NB4 (cell line): ENCODE results near the gene CABP4.
"Not testable (repeated sequence)": the region's sequence is repeated elsewhere in the genome, so short reads cannot be mapped to it uniquely, and the experiment has no call there.

Experiments used
- POLR2A ChIP-seq: IDR thresholded peaks from 2 replicates; pipeline ENCODE4 v1.6.1; 2011; ENCODE audit warnings: mild to moderate bottlenecking; ENCODE audit not compliant: insufficient read length; ENCODE audit errors: extremely low read depth
- TF ChIP-seq, protein P1 (sequence below): IDR thresholded peaks from one replicate; pipeline ENCODE4 v1.5.1; 2012; ENCODE audit warnings: low read depth, low read length

DNA sequence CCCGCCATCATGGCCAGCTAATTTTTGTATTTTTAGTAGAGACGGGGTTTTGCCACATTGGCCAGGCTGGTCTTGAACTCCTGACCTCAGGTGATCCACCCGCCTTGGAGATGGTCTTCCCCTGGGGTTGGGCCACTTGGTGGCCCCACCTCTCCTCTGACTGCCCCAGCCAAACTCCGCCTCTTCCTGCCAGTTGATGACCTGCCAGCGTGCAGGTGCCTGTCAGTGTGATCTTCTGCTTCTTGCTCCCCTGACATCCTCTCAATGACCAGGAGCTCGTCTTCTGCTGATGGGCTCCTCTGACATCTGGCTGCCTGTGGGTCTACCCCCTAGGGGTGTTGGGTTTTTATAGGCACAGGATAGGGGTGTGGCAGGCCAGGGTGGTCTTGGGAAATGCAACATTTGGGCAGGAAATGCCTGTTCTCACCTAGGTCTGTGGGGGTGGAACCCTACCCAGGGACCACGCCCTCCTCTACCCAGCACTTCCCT lies 30.8 kb downstream of the CABP4 start:
- not testable (repeated sequence) for TF ChIP-seq POLR2A
- TF ChIP-seq, protein P1, sequence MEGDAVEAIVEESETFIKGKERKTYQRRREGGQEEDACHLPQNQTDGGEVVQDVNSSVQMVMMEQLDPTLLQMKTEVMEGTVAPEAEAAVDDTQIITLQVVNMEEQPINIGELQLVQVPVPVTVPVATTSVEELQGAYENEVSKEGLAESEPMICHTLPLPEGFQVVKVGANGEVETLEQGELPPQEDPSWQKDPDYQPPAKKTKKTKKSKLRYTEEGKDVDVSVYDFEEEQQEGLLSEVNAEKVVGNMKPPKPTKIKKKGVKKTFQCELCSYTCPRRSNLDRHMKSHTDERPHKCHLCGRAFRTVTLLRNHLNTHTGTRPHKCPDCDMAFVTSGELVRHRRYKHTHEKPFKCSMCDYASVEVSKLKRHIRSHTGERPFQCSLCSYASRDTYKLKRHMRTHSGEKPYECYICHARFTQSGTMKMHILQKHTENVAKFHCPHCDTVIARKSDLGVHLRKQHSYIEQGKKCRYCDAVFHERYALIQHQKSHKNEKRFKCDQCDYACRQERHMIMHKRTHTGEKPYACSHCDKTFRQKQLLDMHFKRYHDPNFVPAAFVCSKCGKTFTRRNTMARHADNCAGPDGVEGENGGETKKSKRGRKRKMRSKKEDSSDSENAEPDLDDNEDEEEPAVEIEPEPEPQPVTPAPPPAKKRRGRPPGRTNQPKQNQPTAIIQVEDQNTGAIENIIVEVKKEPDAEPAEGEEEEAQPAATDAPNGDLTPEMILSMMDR: not testable (repeated sequence)
